ENCODE data around the gene NUPR2. TPM values are rescaled to one million over a fixed set of nuclear protein-coding genes. Genes with fewer than 3 reads are reported as not detected.

Gene NUPR2
- total and polyA plus RNA-seq, 4 donors: not detected

- peaks cover 0 to 6% (median under 1%) of the 10 kb centered on the region in 4 donors for H3K36me3 ChIP-seq (ENCODE audit: control insufficient read depth in 4 of 4, insufficient read depth in 3 of 4, low read depth in 1 of 4, low read length in 3 of 4)
- no peak overlapping the region for H3K4me3 ChIP-seq (ENCODE audit: low read depth in 1 of 3, low read length in 3 of 3)
- no peak overlapping the region for H3K9ac ChIP-seq (ENCODE audit: low read depth in 1 of 2, low read length in 2 of 2)
- TF ChIP-seq YY1 (IDR thresholded peaks at IDR 0.05) (no peak), JUND (IDR thresholded peaks at IDR 0.05) (no peak), FOXA1 (IDR thresholded peaks at IDR 0.05) (no peak), NR2F2 (IDR thresholded peaks at IDR 0.05) (no peak), ZBTB33 (IDR thresholded peaks at IDR 0.05) (no peak), SP1 (IDR thresholded peaks at IDR 0.05) (no peak), RXRA (IDR thresholded peaks at IDR 0.05) (no peak), FOXA2 (IDR thresholded peaks at IDR 0.05) (no peak), TAF1 (conservative IDR thresholded peaks at IDR 0.05) (no peak), EGR1 (IDR thresholded peaks at IDR 0.05; ENCODE audit: low read depth in 2 of 2) (no peak), GABPA (IDR thresholded peaks at IDR 0.05 in 1 of 2, conservative IDR thresholded peaks at IDR 0.05 in 1 of 2) (no peak), HNF4A (conservative IDR thresholded peaks at IDR 0.05) (no peak), CTCF (IDR thresholded peaks at IDR 0.05; ENCODE audit: low read depth, low read length, missing input control) (no peak), HNF4G (IDR thresholded peaks at IDR 0.05) (no peak), RAD21 (IDR thresholded peaks at IDR 0.05) (no peak)
- TF ChIP-seq, protein P1, sequence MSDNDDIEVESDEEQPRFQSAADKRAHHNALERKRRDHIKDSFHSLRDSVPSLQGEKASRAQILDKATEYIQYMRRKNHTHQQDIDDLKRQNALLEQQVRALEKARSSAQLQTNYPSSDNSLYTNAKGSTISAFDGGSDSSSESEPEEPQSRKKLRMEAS (IDR thresholded peaks at IDR 0.05): no peak
- TF ChIP-seq, protein P2, sequence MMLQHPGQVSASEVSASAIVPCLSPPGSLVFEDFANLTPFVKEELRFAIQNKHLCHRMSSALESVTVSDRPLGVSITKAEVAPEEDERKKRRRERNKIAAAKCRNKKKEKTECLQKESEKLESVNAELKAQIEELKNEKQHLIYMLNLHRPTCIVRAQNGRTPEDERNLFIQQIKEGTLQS (IDR thresholded peaks at IDR 0.05): no peak
- TF ChIP-seq, protein P3, sequence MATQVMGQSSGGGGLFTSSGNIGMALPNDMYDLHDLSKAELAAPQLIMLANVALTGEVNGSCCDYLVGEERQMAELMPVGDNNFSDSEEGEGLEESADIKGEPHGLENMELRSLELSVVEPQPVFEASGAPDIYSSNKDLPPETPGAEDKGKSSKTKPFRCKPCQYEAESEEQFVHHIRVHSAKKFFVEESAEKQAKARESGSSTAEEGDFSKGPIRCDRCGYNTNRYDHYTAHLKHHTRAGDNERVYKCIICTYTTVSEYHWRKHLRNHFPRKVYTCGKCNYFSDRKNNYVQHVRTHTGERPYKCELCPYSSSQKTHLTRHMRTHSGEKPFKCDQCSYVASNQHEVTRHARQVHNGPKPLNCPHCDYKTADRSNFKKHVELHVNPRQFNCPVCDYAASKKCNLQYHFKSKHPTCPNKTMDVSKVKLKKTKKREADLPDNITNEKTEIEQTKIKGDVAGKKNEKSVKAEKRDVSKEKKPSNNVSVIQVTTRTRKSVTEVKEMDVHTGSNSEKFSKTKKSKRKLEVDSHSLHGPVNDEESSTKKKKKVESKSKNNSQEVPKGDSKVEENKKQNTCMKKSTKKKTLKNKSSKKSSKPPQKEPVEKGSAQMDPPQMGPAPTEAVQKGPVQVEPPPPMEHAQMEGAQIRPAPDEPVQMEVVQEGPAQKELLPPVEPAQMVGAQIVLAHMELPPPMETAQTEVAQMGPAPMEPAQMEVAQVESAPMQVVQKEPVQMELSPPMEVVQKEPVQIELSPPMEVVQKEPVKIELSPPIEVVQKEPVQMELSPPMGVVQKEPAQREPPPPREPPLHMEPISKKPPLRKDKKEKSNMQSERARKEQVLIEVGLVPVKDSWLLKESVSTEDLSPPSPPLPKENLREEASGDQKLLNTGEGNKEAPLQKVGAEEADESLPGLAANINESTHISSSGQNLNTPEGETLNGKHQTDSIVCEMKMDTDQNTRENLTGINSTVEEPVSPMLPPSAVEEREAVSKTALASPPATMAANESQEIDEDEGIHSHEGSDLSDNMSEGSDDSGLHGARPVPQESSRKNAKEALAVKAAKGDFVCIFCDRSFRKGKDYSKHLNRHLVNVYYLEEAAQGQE (IDR thresholded peaks at IDR 0.05): no peak
- no peaks in the 10 kb centered on the region for H3K27me3 ChIP-seq (ENCODE audit: control insufficient read depth in 4 of 4, insufficient read depth in 4 of 4, low read length in 3 of 4)
- no peaks in the 10 kb centered on the region for H3K9me3 ChIP-seq (ENCODE audit: control insufficient read depth in 4 of 4, low read length in 3 of 4)
- H3K27ac ChIP-seq (ENCODE audit: low read depth in 1 of 2, low read length in 2 of 2): no peak overlapping the region
- H3K4me1 ChIP-seq (ENCODE audit: control insufficient read depth in 4 of 4, insufficient read depth in 4 of 4, low read length in 3 of 4): peaks cover 2 to 26% (median 20%) of the 10 kb centered on the region in 4 donors
- no peak for DNase-seq (ENCODE audit: low spot score)
- 97% methylated on average over 16 of the region's 16 CpGs for WGBS
Observed at GRCh38 chr7:56078196-56078595, 38.0 kb downstream of the NUPR2 start.

All from liver (tissue), 9 donors.